HG03439 (cell line): ENCODE data around the gene DUT.
A peak's percentile ranks its signal among the peaks of the same experiment; 100 is the strongest.
"Not testable (repeated sequence)": the region's sequence is repeated elsewhere in the genome, so short reads cannot be mapped to it uniquely, and the experiment has no call there.

ENCODE experiments used
- ATAC-seq: cut with Tn5 transposase; IDR thresholded peaks from one replicate; pipeline ENCODE4 v1.9.1; 2021; ENCODE audit warnings: mild to moderate bottlenecking, moderate library complexity; ENCODE audit not compliant: unreplicated experiment

The DUT gene

DNA sequence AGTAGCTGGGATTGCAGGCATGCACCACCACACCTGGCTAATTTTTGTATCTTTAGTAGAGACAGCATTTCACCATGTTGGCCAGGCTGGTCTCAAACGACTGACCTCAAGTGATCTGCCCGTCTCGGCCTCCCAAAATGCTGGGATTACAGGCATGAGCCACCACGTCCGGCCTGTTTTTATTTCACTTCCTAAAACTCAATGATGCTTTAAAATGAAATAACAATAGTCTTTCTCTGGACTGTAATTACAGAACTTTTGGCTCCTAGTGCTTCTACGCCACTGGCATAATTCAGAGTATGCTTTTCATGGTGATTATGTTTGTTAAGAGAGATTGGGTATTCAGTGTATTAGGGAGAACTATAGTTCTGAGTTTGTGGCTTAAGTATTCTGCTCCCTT is 5.0 kb upstream of the DUT start:
- not testable (repeated sequence) for ATAC-seq

DNA sequence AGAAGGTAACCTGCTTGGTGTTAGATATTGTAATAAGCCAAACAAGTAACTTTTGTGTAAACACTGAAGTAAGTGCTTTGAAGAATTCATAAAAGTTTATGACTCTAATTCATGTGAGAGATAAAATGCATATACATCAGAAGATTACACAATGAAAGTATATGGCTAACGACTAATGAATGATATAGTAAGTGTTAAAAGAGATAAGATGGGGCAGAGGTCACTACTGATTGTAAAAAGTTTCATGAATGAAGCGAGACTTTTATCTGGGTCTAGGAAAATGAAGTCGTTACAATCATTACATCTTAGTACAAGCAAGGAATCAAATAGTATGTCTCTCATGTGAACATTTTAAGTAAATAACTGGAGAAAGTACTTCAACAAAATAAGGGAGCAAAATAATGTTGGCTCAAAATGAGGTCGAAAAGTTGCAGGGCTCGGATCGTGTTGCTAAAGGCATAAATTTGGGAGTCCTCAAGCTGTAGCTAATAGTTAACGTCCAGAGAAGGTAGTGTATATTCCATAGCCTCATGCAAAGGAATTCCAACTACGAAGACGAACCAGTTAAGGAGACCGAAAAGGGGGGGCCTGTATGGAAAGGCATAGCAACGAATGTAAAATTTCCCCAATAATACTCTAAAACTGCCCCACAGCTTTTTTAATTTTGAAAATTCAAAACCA is 984 bp upstream of the DUT start:
- no peak for ATAC-seq

DNA sequence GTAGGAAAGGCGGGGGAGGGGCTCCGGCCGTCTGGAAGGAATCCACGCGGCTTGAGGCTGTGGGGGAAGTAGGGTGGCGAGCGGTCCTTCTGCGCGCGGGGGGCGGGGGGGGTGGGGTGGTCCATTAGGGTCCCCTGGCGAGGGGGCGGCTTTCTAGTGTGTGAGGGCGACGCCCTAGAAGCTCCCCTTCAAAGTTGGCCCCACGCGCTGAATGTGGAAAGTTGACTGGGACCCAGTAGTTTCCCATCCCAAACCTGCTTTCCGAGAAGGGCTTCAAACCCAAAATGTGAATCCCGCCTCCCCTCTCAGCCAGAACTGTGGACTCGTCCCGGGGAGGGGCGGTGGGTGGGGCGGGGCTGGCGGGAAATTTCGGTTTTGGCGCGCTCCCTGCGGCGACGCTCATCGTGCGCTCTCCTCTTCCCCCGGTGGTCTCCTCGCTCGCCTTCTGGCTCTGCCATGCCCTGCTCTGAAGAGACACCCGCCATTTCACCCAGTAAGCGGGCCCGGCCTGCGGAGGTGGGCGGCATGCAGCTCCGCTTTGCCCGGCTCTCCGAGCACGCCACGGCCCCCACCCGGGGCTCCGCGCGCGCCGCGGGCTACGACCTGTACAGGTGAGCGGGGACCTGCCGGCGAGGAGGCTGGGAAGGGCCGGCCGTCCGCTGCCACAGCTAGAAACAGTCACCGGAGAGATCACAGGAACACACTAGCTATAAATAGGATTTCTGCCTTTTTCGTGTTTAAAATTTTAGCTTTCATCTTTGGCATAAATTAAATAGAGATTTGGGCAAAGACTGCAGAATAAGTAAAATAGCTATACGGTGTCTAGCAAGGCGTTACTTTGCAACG is 790 bp downstream of the DUT start:
- ATAC-seq = peak; percentile 51

DNA sequence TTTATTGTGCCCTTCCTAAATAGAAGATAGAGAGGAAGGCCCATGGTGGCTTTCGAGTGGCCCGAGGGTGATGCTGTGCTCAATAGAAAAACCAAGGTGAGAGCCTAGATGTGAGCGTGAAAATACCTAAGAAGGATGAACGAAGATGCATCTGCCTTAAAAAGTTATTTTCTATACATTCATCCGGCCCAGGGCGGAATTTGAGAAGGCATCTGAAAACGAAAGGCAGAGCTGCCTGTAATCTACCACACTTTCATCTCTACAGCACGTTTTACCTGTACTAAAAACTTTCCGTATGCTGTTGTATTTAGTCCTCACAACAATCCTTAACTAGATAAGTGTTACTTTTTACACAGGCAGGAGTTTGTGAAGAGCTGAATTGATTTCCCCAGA is 1.4 kb downstream of the DUT start:
- ATAC-seq = no peak

DNA sequence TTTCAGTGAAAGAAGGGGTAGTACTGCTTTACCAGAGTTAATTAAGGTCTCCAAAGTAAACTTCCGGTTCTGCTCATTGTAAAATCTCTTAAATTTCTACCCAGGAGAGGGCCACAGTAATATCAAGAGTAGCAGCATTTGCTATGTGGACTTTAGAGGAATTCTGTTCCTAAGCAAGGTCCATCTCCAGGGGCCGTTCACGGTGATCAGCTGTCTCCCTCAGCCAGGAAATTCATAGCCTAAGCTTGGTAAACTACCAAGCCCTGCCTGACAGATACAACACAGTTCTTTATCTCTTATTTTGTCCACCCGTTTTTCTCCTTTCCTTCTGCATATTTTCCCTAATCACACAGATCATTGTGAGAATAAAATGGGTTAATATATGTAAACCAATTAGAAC is 2.3 kb downstream of the DUT start:
- no peak for ATAC-seq

DNA sequence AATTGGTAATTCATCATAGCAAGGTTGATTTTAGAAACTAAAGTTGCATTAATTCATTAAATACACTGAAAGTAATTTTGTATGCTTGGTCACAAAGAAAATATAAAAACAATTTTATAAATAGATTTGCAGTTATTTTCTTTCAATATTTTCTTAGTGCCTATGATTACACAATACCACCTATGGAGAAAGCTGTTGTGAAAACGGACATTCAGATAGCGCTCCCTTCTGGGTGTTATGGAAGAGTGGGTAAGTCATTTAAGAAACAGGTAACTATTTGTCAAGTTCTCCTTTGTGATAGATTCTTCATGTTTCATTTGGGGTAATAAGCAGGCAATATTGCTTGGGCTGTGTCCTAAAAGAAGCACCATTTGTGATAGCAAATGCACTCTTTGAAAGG is 3.0 kb downstream of the DUT start:
- no peak for ATAC-seq

DNA sequence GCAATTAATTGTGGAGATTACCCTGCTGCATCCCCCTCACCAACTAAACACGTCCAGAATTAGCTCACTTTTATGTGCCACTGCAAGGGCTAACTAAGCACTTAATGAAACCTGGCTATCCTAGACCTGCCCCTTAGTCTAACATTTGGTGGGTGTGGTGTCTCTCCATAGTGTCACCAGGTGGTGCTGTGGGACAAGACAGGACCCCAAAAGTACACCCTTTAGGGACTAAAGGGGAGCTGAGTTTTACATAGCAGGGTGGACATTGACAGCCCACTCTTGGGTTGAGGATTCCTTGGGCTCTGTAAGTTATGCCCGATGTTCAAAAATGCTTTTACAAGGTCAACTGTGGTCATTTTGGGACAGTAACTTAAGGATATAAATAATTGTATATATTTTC is 5.7 kb downstream of the DUT start:
- no peak for ATAC-seq

DNA sequence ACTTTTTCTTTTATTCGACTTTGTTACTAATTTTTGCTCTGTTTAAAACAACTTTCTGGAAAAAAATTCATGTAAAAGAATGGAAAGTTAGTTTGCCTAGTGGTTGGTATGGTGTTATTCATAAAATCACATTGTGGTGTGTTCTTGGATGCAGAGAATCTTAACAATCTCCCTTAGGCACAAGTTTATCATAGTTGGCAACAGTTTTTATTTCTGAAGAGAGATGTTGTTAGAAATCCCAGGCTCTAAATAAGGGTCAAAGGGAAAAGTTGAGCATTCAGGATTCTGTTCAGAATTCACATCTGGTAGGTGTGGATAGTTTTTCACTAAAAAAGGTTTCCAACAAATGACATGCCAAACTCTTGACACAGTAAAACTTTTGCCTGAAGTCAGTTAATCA is 6.4 kb downstream of the DUT start:
- no peak for ATAC-seq

DNA sequence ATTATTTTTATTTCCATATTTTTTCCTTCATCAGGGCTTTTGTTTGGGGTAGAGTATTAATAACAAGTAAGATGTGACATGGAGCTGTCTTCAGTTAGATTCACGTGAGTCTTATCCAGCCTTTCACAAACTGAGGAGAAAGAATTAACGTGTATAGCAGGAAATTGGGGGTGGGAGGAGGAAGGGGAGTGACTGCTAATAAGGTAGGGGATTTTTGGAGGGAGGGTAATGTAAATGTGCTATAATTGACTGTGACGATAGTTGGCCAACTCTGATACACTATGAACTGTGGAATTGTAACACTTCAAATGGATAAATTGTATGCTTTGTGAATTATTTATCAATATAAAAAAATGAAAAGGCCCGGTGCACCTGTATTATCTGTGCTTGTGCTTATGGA is 8.9 kb downstream of the DUT start:
- ATAC-seq = no peak

DNA sequence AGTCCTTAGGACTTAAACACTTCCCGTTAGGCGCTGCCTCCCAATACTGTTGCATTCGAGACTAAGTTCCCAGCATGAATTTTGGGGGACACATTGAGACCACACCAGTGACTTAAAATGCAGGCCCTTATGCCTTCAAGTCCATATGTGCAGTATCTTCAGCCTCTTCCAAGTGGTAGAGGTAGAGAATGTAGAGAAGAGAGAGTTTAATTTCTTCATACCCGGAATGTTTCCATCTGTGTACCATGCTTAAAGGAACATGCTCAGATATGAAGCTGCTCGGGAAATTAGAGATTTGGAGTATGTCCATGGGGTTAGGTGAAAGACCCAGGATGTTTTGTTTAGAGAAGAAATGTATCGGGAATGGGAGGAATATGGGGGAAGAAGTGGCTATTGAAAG is 12.6 kb downstream of the DUT start:
- no peak for ATAC-seq

DNA sequence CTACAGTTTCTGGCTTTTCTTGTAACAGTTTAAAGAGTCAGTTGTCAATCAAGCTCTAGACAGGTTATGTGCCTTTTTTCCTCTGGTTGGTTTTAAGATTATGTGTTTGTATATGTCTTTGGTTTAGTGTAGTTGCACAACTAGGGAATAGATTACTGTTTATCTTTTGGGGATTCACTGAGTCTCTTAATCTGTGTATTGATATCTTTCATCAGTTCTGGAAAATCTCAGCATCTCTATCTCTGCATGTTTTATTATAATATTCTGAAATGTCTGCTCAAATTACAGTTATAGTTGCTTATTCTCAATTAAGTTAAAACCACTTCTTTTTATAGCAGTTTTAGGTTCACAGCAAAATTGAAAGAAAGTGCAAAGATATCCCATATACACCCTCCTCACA is 14.3 kb downstream of the DUT start:
- no peak for ATAC-seq

DNA sequence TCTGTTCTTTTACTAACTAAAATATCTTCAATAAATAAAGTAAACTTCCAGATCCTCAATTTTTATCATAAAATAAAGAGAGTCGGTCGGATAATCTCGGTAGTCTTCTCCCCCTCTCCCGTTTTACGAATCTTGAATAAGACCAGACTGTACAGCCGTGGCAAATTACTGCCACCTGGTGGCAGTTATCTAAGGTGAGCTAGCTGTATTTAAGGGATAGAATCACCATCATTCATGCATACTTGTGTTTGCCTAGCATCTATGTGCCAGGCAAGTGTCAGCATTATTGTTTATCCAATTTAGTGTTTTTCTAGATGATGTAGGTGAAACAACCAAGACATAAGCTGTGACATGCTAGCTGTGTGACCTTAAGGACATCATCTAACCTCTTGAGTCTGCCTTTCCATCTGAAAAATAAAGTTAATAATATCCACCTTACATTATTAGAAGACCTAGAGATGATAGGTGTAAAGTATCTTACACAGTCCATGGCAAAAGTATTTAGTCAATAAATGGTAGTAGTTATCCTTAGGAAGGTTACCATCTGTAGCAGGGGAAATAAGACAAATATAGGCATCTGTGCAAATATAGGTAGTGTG is 21.3 kb downstream of the DUT start:
- peak; percentile 61 for ATAC-seq

DNA sequence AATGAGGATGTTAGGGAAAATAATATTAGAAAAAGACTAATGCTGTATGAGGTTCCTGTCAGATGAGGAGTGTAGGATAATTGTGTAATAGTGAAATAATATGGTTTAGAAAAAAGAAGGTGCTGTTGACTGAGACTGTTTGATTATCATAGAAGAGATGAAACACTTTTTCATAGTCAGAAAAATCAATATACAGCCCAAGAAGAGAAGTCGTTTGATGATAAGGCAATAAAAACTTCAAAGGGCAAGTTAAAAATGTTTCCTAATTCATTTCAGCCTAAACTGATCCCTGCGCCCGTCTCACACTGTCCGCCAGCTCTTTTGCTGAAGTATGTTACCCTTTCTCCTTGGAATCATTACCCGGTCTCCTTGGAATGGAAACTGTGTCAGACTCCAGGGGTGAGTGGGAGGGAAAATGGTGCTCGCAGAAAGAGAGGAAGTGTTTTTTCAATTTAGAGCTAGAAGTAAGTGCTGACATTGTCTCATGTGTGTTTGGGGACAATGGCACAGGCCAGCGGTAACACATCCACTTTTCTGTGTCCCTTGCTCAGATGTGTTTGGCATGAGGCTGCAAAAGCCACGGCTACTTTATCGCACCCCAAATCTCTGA is 23.6 kb downstream of the DUT start:
- no peak for ATAC-seq

DNA sequence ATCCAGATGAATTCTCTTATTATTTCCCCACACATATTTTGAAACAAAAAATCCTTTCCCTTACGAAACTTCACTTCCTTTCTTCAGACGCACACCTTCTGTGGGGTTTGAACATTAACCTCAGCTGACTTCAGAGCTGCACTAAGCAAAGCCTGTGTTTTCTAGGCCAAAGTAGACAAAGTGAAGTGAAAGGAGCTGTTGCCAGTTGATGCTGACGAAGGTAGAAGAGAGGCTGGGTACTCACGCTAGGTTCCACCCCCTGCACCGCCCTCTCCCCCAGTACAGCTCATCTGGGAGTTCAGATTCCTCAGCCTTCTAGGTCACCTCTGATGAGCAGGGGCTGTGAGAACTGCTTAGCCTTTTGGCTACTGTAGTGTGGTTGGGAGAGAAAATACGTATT is 24.1 kb downstream of the DUT start:
- ATAC-seq = no peak

DNA sequence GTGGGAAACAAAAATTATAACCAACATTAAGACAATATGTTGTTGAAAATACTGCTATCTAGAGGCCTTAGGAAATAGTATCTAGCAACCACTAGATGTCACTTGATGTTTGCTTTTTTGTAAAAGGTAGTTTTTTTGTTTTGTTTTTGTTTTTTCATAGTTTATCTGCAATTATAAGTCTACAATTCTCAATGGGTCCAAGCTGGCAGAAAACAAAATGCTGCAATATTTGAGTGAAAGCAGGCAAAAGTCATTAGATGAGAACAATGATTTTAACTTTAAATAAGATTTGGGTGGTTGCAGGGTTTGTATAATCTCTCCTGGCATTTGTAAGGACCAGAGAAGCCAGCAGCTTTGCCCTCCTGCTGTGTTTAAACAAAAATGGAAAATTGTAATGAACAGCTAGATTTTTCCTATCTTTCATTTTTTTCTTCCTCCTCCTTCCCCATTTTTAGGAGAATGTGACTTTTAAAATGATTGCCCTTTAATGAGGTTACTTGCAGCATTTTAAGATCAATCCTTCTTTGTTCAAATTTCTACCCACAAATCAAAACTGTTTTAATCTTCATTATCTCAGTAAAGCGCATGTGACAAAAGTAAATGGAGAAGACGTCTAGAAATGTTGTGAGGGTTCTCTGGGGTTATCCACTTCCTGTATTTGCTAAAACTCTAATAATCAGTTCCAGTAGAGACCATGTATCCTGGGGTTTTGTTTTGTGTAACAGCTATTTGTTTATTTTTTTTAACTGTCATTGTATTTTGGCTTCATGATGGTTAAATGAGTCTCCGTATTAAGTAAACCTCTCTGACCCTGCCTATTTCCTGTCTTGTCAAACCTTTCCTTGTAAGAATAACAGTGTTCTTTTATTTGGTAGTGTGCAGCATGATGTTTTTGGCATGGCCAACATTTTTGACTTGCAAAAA is 27.3 kb downstream of the DUT start:
- no peak for ATAC-seq

DNA sequence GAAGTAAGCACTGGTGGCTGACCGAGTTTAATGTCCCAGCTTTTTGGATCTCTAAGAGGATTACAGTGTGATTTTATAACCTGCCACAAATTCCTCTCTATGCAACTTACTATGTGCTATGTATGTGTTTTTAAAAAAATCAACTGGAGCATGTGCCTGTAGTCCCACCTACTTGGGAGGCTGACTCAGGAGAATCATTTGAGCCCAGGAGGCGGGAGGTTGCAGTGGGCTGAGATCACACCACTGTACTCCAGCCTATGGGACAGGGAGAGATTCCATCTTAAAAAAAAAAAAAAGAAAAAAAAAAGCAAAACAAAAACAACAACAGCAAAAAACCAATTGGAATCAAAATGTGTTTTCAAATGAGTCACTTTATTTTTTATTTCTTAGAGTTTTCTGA is 29.6 kb downstream of the DUT start:
- ATAC-seq = no peak

DNA sequence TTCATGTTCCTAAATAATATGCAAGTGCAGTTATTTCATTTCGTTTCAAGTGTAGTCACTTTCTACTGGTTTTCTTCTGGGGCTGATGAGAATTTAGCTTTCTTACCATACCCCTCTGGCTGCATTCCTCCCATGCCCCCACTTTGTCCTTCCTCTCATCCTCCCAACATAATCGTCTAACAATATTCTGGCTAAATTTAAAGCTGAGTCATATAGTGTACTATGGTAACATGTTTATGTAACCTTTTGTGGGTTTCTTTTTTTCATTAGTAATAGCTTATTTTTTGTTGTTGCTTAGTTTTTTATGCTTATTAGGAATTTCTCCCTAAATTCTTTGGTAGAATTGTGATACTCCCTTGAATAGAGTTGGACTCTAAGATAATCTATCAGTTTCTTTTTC is 30.5 kb downstream of the DUT start:
- no peak for ATAC-seq

DNA sequence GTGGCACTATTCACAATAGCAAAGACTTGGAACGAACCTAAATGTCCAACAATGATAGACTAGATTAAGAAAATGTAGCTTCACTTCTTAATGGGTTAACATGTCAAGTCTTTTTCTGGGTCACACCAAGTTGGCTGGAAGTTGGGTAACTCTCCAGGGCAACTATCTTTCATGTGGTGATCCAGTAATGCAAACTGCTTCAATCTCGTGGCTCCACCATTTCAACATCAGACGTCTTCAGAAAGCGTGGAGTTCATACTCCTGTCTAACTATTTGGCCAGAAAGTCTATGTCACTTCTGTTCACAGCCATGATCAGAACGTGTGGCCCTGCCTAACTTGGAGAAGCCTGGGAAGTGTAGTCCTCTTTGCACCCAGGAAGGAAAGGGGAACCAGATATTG is 32.2 kb downstream of the DUT start:
- no peak for ATAC-seq

DNA sequence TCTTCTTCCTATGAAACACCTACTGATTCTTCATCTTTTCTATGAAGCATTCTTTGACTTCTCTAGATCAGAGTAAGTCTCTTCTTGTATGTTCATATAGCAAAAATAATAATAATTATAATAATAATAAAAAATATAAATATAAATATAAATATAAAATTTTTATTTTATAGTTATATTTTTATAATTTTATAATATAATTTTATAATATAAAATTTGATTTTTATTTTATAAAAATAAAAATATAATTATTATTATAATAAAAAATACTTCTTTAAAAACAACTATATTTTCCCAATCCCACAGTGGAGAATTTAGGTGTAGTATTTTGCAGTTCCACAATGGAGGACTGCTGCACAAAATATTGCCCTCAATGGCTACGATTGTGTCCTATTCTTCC is 34.3 kb downstream of the DUT start:
- no peak for ATAC-seq

DNA sequence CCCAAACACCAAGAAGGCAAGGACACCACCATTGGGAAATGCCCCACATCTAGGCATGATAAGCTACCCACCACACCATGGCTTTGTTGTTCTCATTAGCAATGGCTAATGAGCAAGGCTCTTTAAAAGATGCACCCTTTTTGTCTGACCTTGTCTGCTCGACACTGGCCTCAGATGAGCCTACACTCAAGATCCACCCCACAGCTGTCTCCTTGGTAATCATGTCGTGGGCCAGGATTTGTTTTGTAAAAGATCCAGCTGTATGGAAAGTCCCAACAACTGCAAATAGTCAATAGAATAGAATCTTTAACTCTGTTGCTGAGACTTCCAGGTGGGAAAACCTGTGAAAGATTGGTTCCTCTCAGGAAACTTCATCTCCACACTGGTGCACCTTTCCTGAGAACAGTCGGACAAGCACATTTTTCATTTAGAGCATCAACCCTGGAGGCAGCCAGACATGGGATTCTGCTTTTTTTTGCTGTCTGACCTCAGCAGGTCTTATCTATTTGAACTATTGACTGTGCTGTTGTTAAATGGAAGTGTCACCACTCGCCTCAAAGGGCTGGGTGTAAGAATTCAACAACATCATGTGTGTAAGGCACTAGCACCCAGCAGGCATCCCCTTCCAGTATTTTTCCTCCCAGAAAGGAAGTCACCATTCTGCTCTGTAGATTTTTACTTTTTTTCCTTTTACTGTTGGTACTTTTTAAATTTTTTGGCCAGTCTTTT is 35.5 kb downstream of the DUT start:
- no peak for ATAC-seq
